HG03066 (cell line): Measurements from ENCODE around the gene GUCY1A2.

Experiments used
- ATAC-seq: cut with Tn5 transposase; IDR thresholded peaks from one replicate; pipeline ENCODE4 v1.9.1; 2021; ENCODE audit warnings: low read depth; ENCODE audit not compliant: unreplicated experiment

Gene GUCY1A2

GRCh38 chr11:106998916-106999188, 19.4 kb downstream of the GUCY1A2 start:
- no peak for ATAC-seq

GRCh38 chr11:106998116-106998915, 20.0 kb downstream of the GUCY1A2 start:
- no peak for ATAC-seq

GRCh38 chr11:106997227-106997626, 21.0 kb downstream of the GUCY1A2 start:
- no peak for ATAC-seq

- no peak for ATAC-seq
Measured at GRCh38 chr11:106996691-106997090, 21.6 kb downstream of the GUCY1A2 start.

GRCh38 chr11:106990331-106990730, 27.9 kb downstream of the GUCY1A2 start:
- no peak for ATAC-seq

- no peak for ATAC-seq
Measured at GRCh38 chr11:106989078-106989455, 29.2 kb downstream of the GUCY1A2 start.

GRCh38 chr11:106988151-106989077, 29.9 kb downstream of the GUCY1A2 start:
- ATAC-seq: no peak

- no peak for ATAC-seq
Measured at GRCh38 chr11:106986673-106987072, 31.6 kb downstream of the GUCY1A2 start.

GRCh38 chr11:106986261-106986660, 32.0 kb downstream of the GUCY1A2 start:
- ATAC-seq: no peak

GRCh38 chr11:106983991-106984390, 34.3 kb downstream of the GUCY1A2 start:
- no peak for ATAC-seq

GRCh38 chr11:106983261-106983660, 35.0 kb downstream of the GUCY1A2 start:
- ATAC-seq: no peak

GRCh38 chr11:106974831-106975230, 43.4 kb downstream of the GUCY1A2 start:
- ATAC-seq: no peak

- ATAC-seq: no peak
Measured at GRCh38 chr11:106971864-106972263, 46.4 kb downstream of the GUCY1A2 start.

GRCh38 chr11:106969644-106970355, 48.5 kb downstream of the GUCY1A2 start:
- no peak for ATAC-seq

- no peak for ATAC-seq
Measured at GRCh38 chr11:106962995-106963394, 55.3 kb downstream of the GUCY1A2 start.

- ATAC-seq: no peak
Measured at GRCh38 chr11:106961518-106961917, 56.8 kb downstream of the GUCY1A2 start.

- no peak for ATAC-seq
Measured at GRCh38 chr11:106961048-106961447, 57.2 kb downstream of the GUCY1A2 start.

- ATAC-seq: no peak
Measured at GRCh38 chr11:106959800-106960199, 58.5 kb downstream of the GUCY1A2 start.

- no peak for ATAC-seq
Measured at GRCh38 chr11:106959386-106959785, 58.9 kb downstream of the GUCY1A2 start.

- no peak for ATAC-seq
Measured at GRCh38 chr11:106958517-106959248, 59.6 kb downstream of the GUCY1A2 start.
